KOPT-K1 (cell line): Measurements from ENCODE around the gene LRP6.
A peak's percentile ranks its signal among the peaks of the same experiment; 100 is the strongest.

Experiments used
- H3K27ac ChIP-seq: fragments of 200-600 bp; sonication (generic); 2 replicates; pipeline ENCODE4 v1.5.1; 2016; ENCODE audit warnings: antibody characterized with exemption, mild to moderate bottlenecking, low read depth, low read length; ENCODE audit not compliant: poor library complexity, severe bottlenecking
- H3K36me3 ChIP-seq: fragments of 200-600 bp; sonication (generic); 2 replicates; pipeline ENCODE4 v1.5.1; 2017; ENCODE audit warnings: antibody characterized with exemption, mild to moderate bottlenecking, low read length, moderate library complexity; ENCODE audit not compliant: insufficient read depth
- H3K9me3 ChIP-seq: fragments of 200-600 bp; sonication (generic); 2 replicates; pipeline ENCODE4 v1.5.1; 2017; ENCODE audit warnings: antibody characterized with exemption, low read length, mild to moderate bottlenecking; ENCODE audit not compliant: insufficient read depth, poor library complexity, severe bottlenecking

LRP6 gene

DNA sequence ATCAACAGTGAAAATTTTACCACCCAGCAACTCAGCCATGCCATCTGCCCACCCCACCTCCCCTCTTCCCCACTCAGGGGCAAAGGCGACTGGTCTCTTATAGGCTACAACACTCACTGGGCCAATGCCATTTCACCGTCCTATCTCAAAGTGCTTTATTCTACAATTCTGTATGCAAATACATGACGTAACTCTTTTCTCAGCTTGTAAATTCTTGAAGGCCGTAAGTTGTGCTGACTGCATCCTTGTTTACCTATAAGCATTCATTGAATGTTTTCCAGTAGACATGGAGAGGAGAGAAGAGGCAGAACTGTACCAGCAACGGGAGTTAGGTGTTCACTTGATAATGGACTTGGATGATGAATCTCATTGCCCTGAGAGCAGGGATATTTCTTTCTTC is 180.5 kb downstream of the LRP6 start:
- H3K27ac ChIP-seq: no peak overlapping the region
- no peaks in the 10 kb centered on the region for H3K36me3 ChIP-seq
- H3K9me3 ChIP-seq: no peaks in the 10 kb centered on the region

DNA sequence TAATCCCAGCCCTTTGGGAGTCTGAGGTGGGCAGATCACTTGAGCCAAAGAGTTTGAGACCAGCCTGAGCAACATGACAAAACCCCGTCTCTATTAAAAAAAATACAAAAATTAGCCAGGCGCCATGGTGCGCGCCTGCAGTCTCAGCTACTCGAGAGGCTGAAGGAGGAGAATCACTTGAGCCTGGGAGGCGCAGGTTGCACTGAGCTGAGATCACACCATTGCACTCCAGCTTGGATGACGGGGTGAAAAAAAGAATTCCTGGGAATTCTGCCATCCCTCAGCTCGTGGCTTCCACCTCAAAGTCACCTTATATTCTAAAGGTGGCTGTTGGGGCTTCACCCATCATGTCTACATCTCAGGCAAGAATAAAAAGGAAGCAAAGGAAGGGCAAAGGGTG is 183.2 kb downstream of the LRP6 start:
- Histone ChIP-seq H3K36me3 (no peaks in the 10 kb centered on the region), H3K9me3 (no peaks in the 10 kb centered on the region), H3K27ac (no peak overlapping the region)

DNA sequence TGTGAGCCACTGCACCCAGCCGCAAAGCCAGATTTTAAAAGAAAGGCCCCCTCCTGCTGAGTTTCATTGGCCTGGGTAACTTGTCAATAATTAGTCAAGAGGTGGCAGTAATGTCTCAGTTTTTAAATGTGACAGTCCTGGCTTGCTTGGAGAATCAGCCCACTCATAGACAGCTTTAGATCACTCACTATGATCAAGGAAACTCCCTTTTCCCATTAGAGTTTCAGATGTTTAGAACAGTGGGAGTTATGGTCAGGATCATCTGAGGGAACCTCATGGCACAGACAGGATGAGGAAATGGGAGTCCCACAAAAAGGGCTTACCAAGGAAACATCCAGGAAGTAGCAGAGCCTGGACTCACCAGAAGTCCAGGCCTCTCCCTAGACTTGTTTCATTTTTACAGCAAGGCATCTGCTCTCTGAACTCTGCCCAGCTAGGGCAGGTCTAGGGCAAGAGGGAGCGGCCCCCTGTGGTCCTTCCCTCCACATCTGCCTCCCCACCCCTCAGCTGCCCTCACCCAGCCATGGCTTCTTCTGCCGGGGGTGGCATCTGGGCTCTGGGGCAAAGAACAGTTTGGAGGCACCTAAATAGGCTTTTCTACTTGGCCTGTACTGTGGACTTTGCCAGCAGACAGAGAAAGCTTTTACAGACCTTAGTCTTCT is 184.9 kb downstream of the LRP6 start:
- no peaks in the 10 kb centered on the region for H3K9me3 ChIP-seq
- no peaks in the 10 kb centered on the region for H3K36me3 ChIP-seq
- H3K27ac ChIP-seq: no peak overlapping the region

- Histone ChIP-seq H3K27ac (no peak overlapping the region), H3K9me3 (no peaks in the 10 kb centered on the region), H3K36me3 (no peaks in the 10 kb centered on the region)
Observed at GRCh38 chr12:12079291-12079690, 187.6 kb downstream of the LRP6 start.

- Histone ChIP-seq H3K27ac (peak overlapping the region; percentile 58), H3K9me3 (no peaks in the 10 kb centered on the region), H3K36me3 (no peaks in the 10 kb centered on the region)
Observed at GRCh38 chr12:12072064-12072760, 194.6 kb downstream of the LRP6 start.

- Histone ChIP-seq H3K27ac (peak within 1 kb of the TSS; percentile 58), H3K36me3 (no peaks in the 10 kb centered on the region), H3K9me3 (no peaks in the 10 kb centered on the region)
Observed at GRCh38 chr12:12070674-12071656, 195.9 kb downstream of the LRP6 start, which contains the start of gene BCL2L14. TSS of gene BCL2L14 (plus strand) at chr12:12070939. CDS start at chr12:12079306, 8,367 bp downstream.

DNA sequence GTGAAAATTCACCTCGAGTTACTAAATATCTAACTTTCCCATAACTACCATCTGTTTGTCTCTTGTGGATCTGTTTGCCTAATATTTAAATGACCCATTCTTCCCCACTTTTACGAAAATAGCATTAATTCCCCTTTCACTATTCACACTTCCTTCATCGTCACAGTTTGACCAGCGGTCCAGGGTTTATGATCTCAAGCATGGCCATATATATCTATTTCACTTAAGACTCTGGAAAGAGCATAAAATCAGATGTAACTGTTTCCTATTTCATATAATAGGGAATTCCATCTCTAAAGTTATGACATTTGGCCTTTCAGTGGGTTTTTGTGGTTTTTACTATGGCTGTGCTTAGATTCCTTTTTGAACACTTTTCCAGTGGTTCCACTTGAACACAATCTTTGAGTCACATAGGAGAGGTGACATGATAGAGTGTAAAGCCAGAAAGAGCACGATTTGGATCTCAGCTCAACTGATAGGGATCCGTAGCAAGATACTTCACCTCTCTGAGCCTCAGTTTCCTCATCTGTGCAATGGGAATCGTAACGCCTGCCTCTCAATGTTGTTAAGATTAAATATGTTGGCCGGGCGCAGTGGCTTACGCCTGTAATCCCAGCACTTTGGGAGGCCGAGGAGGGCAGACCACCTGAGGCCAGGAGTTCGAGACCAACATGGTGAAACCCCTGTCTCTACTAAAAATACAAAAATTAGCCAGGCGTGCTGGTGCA is 196.9 kb downstream of the LRP6 start:
- Histone ChIP-seq H3K27ac (no peak overlapping the region), H3K9me3 (no peaks in the 10 kb centered on the region), H3K36me3 (no peaks in the 10 kb centered on the region)

DNA sequence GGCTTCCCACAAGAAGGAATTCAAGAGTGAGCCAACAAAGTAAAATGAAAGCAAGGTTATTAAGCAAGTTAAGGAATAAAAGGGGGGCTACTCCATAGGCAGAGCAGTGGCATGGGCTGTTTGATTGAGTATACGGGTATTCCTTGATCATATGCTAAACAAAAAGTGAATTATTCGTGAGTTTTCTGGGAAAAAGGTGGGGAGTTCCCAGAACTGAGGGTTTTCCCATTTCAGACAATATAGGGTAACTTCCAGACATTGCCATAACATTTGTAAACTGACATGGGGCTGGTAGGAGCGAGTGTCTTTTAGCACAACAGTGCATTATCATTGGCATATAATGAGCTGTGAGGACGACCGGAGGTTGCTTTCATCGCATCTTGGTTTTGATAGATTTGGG is 198.1 kb downstream of the LRP6 start:
- no peaks in the 10 kb centered on the region for H3K36me3 ChIP-seq
- H3K27ac ChIP-seq: no peak overlapping the region
- no peaks in the 10 kb centered on the region for H3K9me3 ChIP-seq
